Measurements from ENCODE around the gene ZFYVE19.

ZFYVE19 gene

GRCh38 chr15:40789999-40790398, 16.9 kb upstream of the ZFYVE19 start:
- TF ChIP-seq CTCF (IDR thresholded peaks at IDR 0.05), result no peak
- no peak overlapping the region for H3K27ac ChIP-seq
- no peak for DNase-seq (ENCODE audit: low spot score)
- no peak overlapping the region for H3K4me3 ChIP-seq

DNA sequence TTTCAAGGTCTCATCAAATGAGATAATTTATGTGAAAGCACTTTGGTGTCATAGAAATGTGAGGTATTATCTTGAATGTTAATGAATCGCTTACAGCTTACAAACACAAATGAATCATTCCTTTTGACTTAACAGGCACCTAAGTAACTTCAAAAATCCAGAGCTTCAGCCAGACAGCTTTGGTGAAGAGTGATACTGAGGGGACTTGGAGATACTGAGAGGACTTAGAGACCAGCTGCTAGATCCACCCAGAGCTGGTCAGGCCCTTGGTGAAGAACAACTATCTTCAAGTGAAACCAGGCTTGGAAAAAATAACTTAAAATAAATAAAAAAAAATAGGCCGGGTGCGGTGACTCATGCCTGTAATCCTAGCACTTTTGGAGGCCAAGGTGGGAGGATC, 16.2 kb upstream of the ZFYVE19 start:
- Histone ChIP-seq H3K4me3 (no peak overlapping the region), H3K27ac (no peak overlapping the region)
- TF ChIP-seq CTCF (IDR thresholded peaks at IDR 0.05), result no peak
- DNase-seq (ENCODE audit: low spot score), result no peak

- no peak for DNase-seq (ENCODE audit: low spot score)
- no peak overlapping the region for H3K27ac ChIP-seq
- TF ChIP-seq CTCF (IDR thresholded peaks at IDR 0.05), result no peak
- H3K4me3 ChIP-seq, result no peak overlapping the region
Observed at GRCh38 chr15:40792394-40792793, 14.5 kb upstream of the ZFYVE19 start.

GRCh38 chr15:40793216-40793989, 13.5 kb upstream of the ZFYVE19 start:
- Histone ChIP-seq H3K27ac (no peak overlapping the region), H3K4me3 (no peak overlapping the region)
- no peak for DNase-seq (ENCODE audit: low spot score)
- TF ChIP-seq CTCF (IDR thresholded peaks at IDR 0.05), result no peak

DNA sequence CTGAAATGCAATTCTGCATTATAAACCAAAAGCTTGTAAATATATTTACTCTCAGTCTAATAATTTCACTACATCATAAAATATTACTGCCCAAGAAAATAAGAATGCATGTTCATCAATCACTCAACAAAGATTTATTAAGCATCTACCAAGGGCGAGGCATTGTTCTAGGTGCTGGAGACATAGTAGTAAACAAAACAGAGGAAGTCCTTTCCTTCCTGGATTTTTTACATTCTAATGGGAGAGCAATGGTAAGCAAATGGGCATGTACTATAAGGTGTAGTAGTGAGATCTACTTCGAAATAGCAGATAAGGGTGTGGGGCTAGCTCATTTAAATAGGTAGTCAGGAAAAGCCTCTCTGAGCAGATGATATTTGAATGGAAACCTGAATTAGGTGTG, 10.8 kb upstream of the ZFYVE19 start:
- DNase-seq (ENCODE audit: low spot score), result no peak
- no peak for TF ChIP-seq CTCF (IDR thresholded peaks at IDR 0.05)
- H3K4me3 ChIP-seq, result no peak overlapping the region
- no peak overlapping the region for H3K27ac ChIP-seq

DNA sequence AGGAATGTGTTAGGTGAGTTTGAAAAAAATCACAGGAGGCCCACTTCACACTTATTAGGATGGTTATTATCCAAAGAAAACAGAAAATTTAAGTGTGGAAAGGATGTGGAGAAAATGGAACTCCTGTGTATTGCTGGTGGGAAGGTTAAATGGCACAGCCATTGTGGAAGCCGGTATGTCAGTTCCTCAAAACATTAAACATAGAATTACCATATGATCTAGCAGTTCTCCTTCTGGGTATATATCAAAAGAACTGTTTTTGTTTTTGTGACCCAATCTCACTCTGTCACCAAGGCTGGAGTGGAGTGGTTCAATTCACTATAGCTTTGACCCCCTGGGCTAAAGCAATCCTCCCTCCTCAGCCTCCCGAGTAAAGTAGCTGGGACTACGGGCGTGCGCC, 10.4 kb upstream of the ZFYVE19 start:
- no peak for DNase-seq (ENCODE audit: low spot score)
- Histone ChIP-seq H3K4me3 (no peak overlapping the region), H3K27ac (no peak overlapping the region)
- TF ChIP-seq CTCF (IDR thresholded peaks at IDR 0.05), result no peak

DNA sequence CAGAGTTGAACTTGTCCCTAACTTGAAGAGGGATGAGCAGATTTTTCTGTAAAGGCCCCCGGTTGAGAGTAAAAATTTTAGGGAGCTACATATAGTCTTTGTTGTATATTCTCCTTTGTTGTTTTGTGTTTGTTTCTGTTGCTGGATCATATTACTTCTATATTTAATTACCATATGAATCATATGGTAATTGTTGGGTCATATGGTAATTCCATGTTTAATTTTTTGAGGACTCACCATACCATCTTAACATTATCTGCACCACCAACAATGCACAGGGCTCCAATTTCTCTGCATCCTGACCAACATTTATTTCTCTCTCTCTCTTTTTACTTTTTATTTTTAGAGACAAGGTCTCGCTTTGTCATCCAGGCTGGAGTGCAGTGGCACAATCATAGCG, 7.4 kb upstream of the ZFYVE19 start:
- Histone ChIP-seq H3K27ac (no peak overlapping the region), H3K4me3 (no peak overlapping the region)
- TF ChIP-seq CTCF (IDR thresholded peaks at IDR 0.05), result no peak
- no peak for DNase-seq (ENCODE audit: low spot score)

Data from coronary artery (tissue), 2 donors.